Body of pancreas (tissue), 4 donors: ENCODE data around the gene OR10H5.

ENCODE experiments used
- POLR2A ChIP-seq, 3 donors: fragments of 450-650 bp; IDR thresholded peaks; one replicate each; pipeline ENCODE4 v1.6.1; 2016; ENCODE audit warnings: antibody characterized with exemption in 3 of 3, mild to moderate bottlenecking in 2 of 3
- TF ChIP-seq, protein P1 (sequence below), 7 experiments: fragments of 450-650 bp in 4 of 7; fragments of 200-600 bp in 3 of 7; sonication (generic) in 3 of 7; IDR thresholded peaks; one replicate each; pipeline ENCODE4 v1.5.1; 2016 to 2019; ENCODE audit warnings: antibody characterized with exemption in 7 of 7

GRCh38 chr19:15811476-15811875, 24.0 kb downstream of the OR10H5 start:
- TF ChIP-seq, protein P1, sequence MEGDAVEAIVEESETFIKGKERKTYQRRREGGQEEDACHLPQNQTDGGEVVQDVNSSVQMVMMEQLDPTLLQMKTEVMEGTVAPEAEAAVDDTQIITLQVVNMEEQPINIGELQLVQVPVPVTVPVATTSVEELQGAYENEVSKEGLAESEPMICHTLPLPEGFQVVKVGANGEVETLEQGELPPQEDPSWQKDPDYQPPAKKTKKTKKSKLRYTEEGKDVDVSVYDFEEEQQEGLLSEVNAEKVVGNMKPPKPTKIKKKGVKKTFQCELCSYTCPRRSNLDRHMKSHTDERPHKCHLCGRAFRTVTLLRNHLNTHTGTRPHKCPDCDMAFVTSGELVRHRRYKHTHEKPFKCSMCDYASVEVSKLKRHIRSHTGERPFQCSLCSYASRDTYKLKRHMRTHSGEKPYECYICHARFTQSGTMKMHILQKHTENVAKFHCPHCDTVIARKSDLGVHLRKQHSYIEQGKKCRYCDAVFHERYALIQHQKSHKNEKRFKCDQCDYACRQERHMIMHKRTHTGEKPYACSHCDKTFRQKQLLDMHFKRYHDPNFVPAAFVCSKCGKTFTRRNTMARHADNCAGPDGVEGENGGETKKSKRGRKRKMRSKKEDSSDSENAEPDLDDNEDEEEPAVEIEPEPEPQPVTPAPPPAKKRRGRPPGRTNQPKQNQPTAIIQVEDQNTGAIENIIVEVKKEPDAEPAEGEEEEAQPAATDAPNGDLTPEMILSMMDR (IDR thresholded peaks at IDR 0.05) = no peak
- TF ChIP-seq POLR2A (IDR thresholded peaks at IDR 0.05) = no peak
